CD14-positive monocyte (primary cell): Measurements from ENCODE around the gene TRABD2B. TPM values are rescaled to one million over a fixed set of nuclear protein-coding genes. Genes with fewer than 3 reads are reported as not detected.

ENCODE experiments used
- DNase-seq, 3 donors: peaks; one replicate each; pipeline ENCODE4 v3.0.0-alpha.2; 2011 to 2022
- H2AFZ ChIP-seq: 2 replicates; pipeline ENCODE4 v1.6.0; 2012; ENCODE audit warnings: mild to moderate bottlenecking, low read depth, low read length, inconsistent platforms; ENCODE audit not compliant: insufficient read depth, poor library complexity, severe bottlenecking
- H3K27ac ChIP-seq, 2 donors: 1 replicate in 1 of 2; 2 replicates in 1 of 2; pipeline ENCODE4 v1.5.1; 2012 to 2013; ENCODE audit warnings: low read length in 2 of 2, control low read depth in 1 of 2, inconsistent platforms in 1 of 2, low read depth in 1 of 2, mild to moderate bottlenecking in 1 of 2
- H3K27me3 ChIP-seq, 2 donors: one replicate each; pipeline versions ENCODE4 v1.6.0 to v1.6.1; 2011 to 2013; ENCODE audit warnings: low read length in 2 of 2; ENCODE audit not compliant: control insufficient read depth in 2 of 2, insufficient read depth in 2 of 2
- H3K36me3 ChIP-seq, 2 donors: replicated peaks in 1 of 2; 1 replicate in 1 of 2; 2 replicates in 1 of 2; pipeline versions ENCODE4 v1.5.1 to v1.6.1; 2012 to 2013; ENCODE audit warnings: low read length in 2 of 2, control low read depth in 1 of 2, inconsistent platforms in 1 of 2, mild to moderate bottlenecking in 1 of 2; ENCODE audit not compliant: insufficient read depth in 2 of 2, control insufficient read depth in 1 of 2
- H3K4me1 ChIP-seq, 2 donors: 1 replicate in 1 of 2; 2 replicates in 1 of 2; pipeline versions ENCODE4 v1.5.1 to v1.6.1; 2012 to 2013; ENCODE audit warnings: low read length in 2 of 2, control low read depth in 1 of 2, inconsistent platforms in 1 of 2, mild to moderate bottlenecking in 1 of 2, moderate library complexity in 1 of 2; ENCODE audit not compliant: insufficient read depth in 2 of 2, control insufficient read depth in 1 of 2
- H3K4me2 ChIP-seq: replicated peaks from 2 replicates; pipeline ENCODE3; 2012; ENCODE audit warnings: low read length, moderate library complexity, mild to moderate bottlenecking; ENCODE audit not compliant: poor library complexity, severe bottlenecking; ENCODE audit errors: extremely low read depth
- H3K4me3 ChIP-seq, 3 experiments: fragments of 200-600 bp in 1 of 3; sonication (generic) in 1 of 3; replicated peaks in 1 of 3; 1 replicate in 2 of 3; 2 replicates in 1 of 3; pipeline ENCODE4 v1.5.1; 2011 to 2013; ENCODE audit warnings: low read length in 3 of 3, mild to moderate bottlenecking in 3 of 3, control low read depth in 2 of 3, low read depth in 2 of 3, inconsistent platforms in 1 of 3, moderate library complexity in 1 of 3
- H3K79me2 ChIP-seq: 2 replicates; pipeline ENCODE4 v1.6.0; 2012; ENCODE audit warnings: mild to moderate bottlenecking, control low read depth, inconsistent platforms, low read length, moderate library complexity; ENCODE audit not compliant: insufficient read depth
- H3K9ac ChIP-seq: 2 replicates; pipeline ENCODE4 v1.6.0; 2017; ENCODE audit warnings: low read length, mild to moderate bottlenecking; ENCODE audit not compliant: insufficient read depth, poor library complexity, severe bottlenecking
- H3K9me3 ChIP-seq, 2 donors: replicated peaks in 1 of 2; 1 replicate in 1 of 2; 2 replicates in 1 of 2; pipeline versions ENCODE4 v1.5.1 to v1.6.1; 2012 to 2013; ENCODE audit warnings: low read length in 2 of 2, control low read depth in 1 of 2; ENCODE audit not compliant: control insufficient read depth in 1 of 2, insufficient read depth in 1 of 2
- H4K20me1 ChIP-seq: 2 replicates; pipeline ENCODE4 v1.6.0; 2012; ENCODE audit warnings: mild to moderate bottlenecking, low read length, control low read depth, moderate library complexity; ENCODE audit not compliant: insufficient read depth
- H3K27ac Mint-ChIP-seq, 7 donors: one replicate each; pipeline ENCODE4 v1.8.0; 2020; ENCODE audit warnings: mild to moderate bottlenecking in 7 of 7, mixed read lengths in 7 of 7, moderate library complexity in 6 of 7, inconsistent platforms in 2 of 7
- H3K27me3 Mint-ChIP-seq, 3 donors: one replicate each; pipeline ENCODE4 v1.8.0; 2021 to 2022; ENCODE audit warnings: low read depth in 3 of 3, mild to moderate bottlenecking in 3 of 3, mixed read lengths in 3 of 3, moderate library complexity in 3 of 3, inconsistent platforms in 1 of 3
- H3K36me3 Mint-ChIP-seq, 2 donors: one replicate each; pipeline ENCODE4 v1.8.0; 2020; ENCODE audit warnings: mixed read lengths in 2 of 2, inconsistent platforms in 1 of 2, mild to moderate bottlenecking in 1 of 2
- H3K4me1 Mint-ChIP-seq: one replicate; pipeline ENCODE4 v1.8.0; 2020; ENCODE audit warnings: mild to moderate bottlenecking, mixed read lengths
- H3K4me3 Mint-ChIP-seq, 2 donors: one replicate each; pipeline ENCODE4 v1.8.0; 2020; ENCODE audit warnings: mild to moderate bottlenecking in 2 of 2, mixed read lengths in 2 of 2, moderate library complexity in 1 of 2
- H3K9me3 Mint-ChIP-seq, 7 donors: one replicate each; pipeline ENCODE4 v1.8.0; 2020 to 2022; ENCODE audit warnings: mixed read lengths in 7 of 7, mild to moderate bottlenecking in 6 of 7, moderate library complexity in 6 of 7, inconsistent platforms in 2 of 7
- CTCF ChIP-seq: fragments of 200-600 bp; IDR thresholded peaks from one replicate; pipeline ENCODE4 v1.8.0; 2022; ENCODE audit warnings: antibody characterized with exemption, mild to moderate bottlenecking
- WGBS: methylation state at CpG from one replicate; pipeline ENCODE4 v1.1.5; 2013; ENCODE audit warnings: missing lambda C conversion rate; ENCODE audit not compliant: insufficient coverage; 5-methylcytosine and 5-hydroxymethylcytosine counted together
- intact Hi-C, 2 donors: fragments of 100-400 bp; cut with micrococcal nuclease; formaldehyde crosslinking; loops; one replicate each; pipeline versions ENCODE4 v1.15.0 to v1.15.1; 2023
- polyA plus RNA-seq, 3 donors: library from polyadenylated mRNA; depleted of rRNA in 1 of 3; unstranded in 2 of 3; stranded (reverse) in 1 of 3; fragments of 300-500 nt in 2 of 3; fragments of >200 nt in 1 of 3; fragmentation: Illumina TruSeq in 2 of 3; gene quantifications; 1 replicate in 2 of 3; 2 replicates in 1 of 3; pipeline ENCODE4 v1.2.3, GENCODE V29; 2012 to 2021

Gene TRABD2B
- polyA plus RNA-seq, 3 donors: not detected

- intact Hi-C loops: no loop called here
- Histone ChIP-seq H3K27ac (no peak overlapping the region), H3K27me3 (no peaks in the 10 kb centered on the region), H3K79me2 (no peaks in the 10 kb centered on the region), H3K4me1 (no peaks in the 10 kb centered on the region), H2AFZ (no peak overlapping the region), H4K20me1 (no peaks in the 10 kb centered on the region), H3K36me3 (no peaks in the 10 kb centered on the region), H3K4me3 (no peak overlapping the region), H3K4me2 (no peak overlapping the region), H3K9ac (no peak overlapping the region), H3K9me3 (no peaks in the 10 kb centered on the region)
- Mint-ChIP-seq H3K9me3 (peaks cover 0 to 2% (median 0%) of the 10 kb centered on the region in 7 donors), H3K4me3 (no peak overlapping the region), H3K36me3 (no peaks in the 10 kb centered on the region), H3K4me1 (no peaks in the 10 kb centered on the region), H3K27me3 (peaks cover 6 to 18% (median 6%) of the 10 kb centered on the region in 3 donors), H3K27ac (no peak overlapping the region)
- WGBS: 77% methylated on average over 2 of the region's 3 CpGs
- DNase-seq: no peak
- no peak for TF ChIP-seq CTCF
Observed at GRCh38 chr1:48022306-48022705, 25.1 kb upstream of the TRABD2B start.

DNA sequence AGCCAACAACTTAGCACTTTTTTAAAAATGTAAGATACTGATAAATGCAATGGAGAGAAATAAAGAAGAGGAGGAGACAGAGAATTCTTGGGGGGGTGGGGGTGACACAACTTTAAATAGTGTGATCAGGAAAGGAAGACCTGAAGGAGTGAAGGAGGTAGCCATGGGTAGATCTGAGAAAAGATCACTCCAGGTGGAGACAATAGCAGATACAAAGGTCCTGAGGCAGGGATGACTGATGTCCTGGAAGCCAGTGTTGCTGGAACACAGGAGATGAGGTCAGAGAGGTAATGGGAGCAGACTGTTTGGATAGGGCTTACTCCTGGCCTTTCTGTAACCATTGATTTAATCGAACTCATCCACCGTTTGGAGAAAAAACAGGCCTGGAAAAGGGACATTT is 24.6 kb upstream of the TRABD2B start:
- Mint-ChIP-seq H3K4me3 (no peak overlapping the region), H3K27ac (peak overlapping the region in 1 of 7 donors; percentile 54), H3K27me3 (peaks cover 7 to 18% (median 8%) of the 10 kb centered on the region in 3 donors), H3K4me1 (no peaks in the 10 kb centered on the region), H3K36me3 (no peaks in the 10 kb centered on the region), H3K9me3 (peaks cover 0 to 2% (median 0%) of the 10 kb centered on the region in 7 donors)
- intact Hi-C loops: no loop called here
- no peak overlapping the region for H2AFZ ChIP-seq
- H3K4me2 ChIP-seq: no peak overlapping the region
- no peaks in the 10 kb centered on the region for H3K79me2 ChIP-seq
- H3K9ac ChIP-seq: no peak overlapping the region
- H4K20me1 ChIP-seq: no peaks in the 10 kb centered on the region
- H3K9me3 ChIP-seq: no peaks in the 10 kb centered on the region
- no peaks in the 10 kb centered on the region for H3K36me3 ChIP-seq
- no peak overlapping the region for H3K4me3 ChIP-seq
- no peaks in the 10 kb centered on the region for H3K4me1 ChIP-seq
- H3K27ac ChIP-seq: no peak overlapping the region
- no peak for TF ChIP-seq CTCF
- WGBS: 95% methylated on average over 2 of the region's 2 CpGs
- H3K27me3 ChIP-seq: peaks cover 0 to 2% of the 10 kb centered on the region in 2 donors
- DNase-seq: no peak
